Measurements from ENCODE around the gene TRIP13.

Gene TRIP13

GRCh38 chr5:855771-856530 is 36.7 kb upstream of the TRIP13 start:
- Histone ChIP-seq H3K27ac (ENCODE audit: low read depth, low read length, severe bottlenecking) (no peak overlapping the region), H3K9me3 (ENCODE audit: control insufficient read depth, low read length) (no peaks in the 10 kb centered on the region), H3K36me3 (ENCODE audit: control insufficient read depth, insufficient read depth, low read length) (no peaks in the 10 kb centered on the region), H3K4me1 (ENCODE audit: control insufficient read depth, insufficient read depth, low read length, poor library complexity, severe bottlenecking) (peaks cover 2% of the 10 kb centered on the region), H3K4me3 (ENCODE audit: extremely low read depth, insufficient read depth, low read length, poor library complexity, severe bottlenecking) (no peak overlapping the region)
- WGBS, 2 experiments (ENCODE audit: insufficient coverage in 2 of 2) = 85 to 88% methylated on average over 17 to 21 of the region's 21 CpGs

- Histone ChIP-seq H3K4me3 (ENCODE audit: extremely low read depth, insufficient read depth, low read length, poor library complexity, severe bottlenecking) (no peak overlapping the region), H3K27ac (ENCODE audit: low read depth, low read length, severe bottlenecking) (no peak overlapping the region), H3K9me3 (ENCODE audit: control insufficient read depth, low read length) (no peaks in the 10 kb centered on the region), H3K4me1 (ENCODE audit: control insufficient read depth, insufficient read depth, low read length, poor library complexity, severe bottlenecking) (no peaks in the 10 kb centered on the region), H3K36me3 (ENCODE audit: control insufficient read depth, insufficient read depth, low read length) (no peaks in the 10 kb centered on the region)
- WGBS, 2 experiments (ENCODE audit: insufficient coverage in 2 of 2) = 91 to 94% methylated on average over 12 to 16 of the region's 16 CpGs
Measured at GRCh38 chr5:856531-857425, 35.9 kb upstream of the TRIP13 start.

- H3K4me3 ChIP-seq (ENCODE audit: extremely low read depth, insufficient read depth, low read length, poor library complexity, severe bottlenecking) = no peak overlapping the region
- no peaks in the 10 kb centered on the region for H3K4me1 ChIP-seq (ENCODE audit: control insufficient read depth, insufficient read depth, low read length, poor library complexity, severe bottlenecking)
- no peaks in the 10 kb centered on the region for H3K9me3 ChIP-seq (ENCODE audit: control insufficient read depth, low read length)
- no peak overlapping the region for H3K27ac ChIP-seq (ENCODE audit: low read depth, low read length, severe bottlenecking)
- WGBS, 2 experiments (ENCODE audit: insufficient coverage in 2 of 2) = 97% methylated on average over 6 to 9 of the region's 11 CpGs
- H3K36me3 ChIP-seq (ENCODE audit: control insufficient read depth, insufficient read depth, low read length) = peaks cover 16% of the 10 kb centered on the region
Measured at GRCh38 chr5:858726-859125, 34.0 kb upstream of the TRIP13 start.

GRCh38 chr5:859391-859790 is 33.3 kb upstream of the TRIP13 start:
- Histone ChIP-seq H3K36me3 (ENCODE audit: control insufficient read depth, insufficient read depth, low read length) (peaks cover 22% of the 10 kb centered on the region), H3K9me3 (ENCODE audit: control insufficient read depth, low read length) (no peaks in the 10 kb centered on the region), H3K27ac (ENCODE audit: low read depth, low read length, severe bottlenecking) (no peak overlapping the region), H3K4me3 (ENCODE audit: extremely low read depth, insufficient read depth, low read length, poor library complexity, severe bottlenecking) (no peak overlapping the region), H3K4me1 (ENCODE audit: control insufficient read depth, insufficient read depth, low read length, poor library complexity, severe bottlenecking) (no peaks in the 10 kb centered on the region)
- 88 to 90% methylated on average over 15 of the region's 16 CpGs for WGBS, 2 experiments (ENCODE audit: insufficient coverage in 2 of 2)

GRCh38 chr5:859798-860296 is 32.8 kb upstream of the TRIP13 start:
- Histone ChIP-seq H3K36me3 (ENCODE audit: control insufficient read depth, insufficient read depth, low read length) (peaks cover 27% of the 10 kb centered on the region), H3K9me3 (ENCODE audit: control insufficient read depth, low read length) (no peaks in the 10 kb centered on the region), H3K4me3 (ENCODE audit: extremely low read depth, insufficient read depth, low read length, poor library complexity, severe bottlenecking) (no peak overlapping the region), H3K4me1 (ENCODE audit: control insufficient read depth, insufficient read depth, low read length, poor library complexity, severe bottlenecking) (no peaks in the 10 kb centered on the region), H3K27ac (ENCODE audit: low read depth, low read length, severe bottlenecking) (no peak overlapping the region)
- 89 to 94% methylated on average over 16 of the region's 16 CpGs for WGBS, 2 experiments (ENCODE audit: insufficient coverage in 2 of 2)

- WGBS, 2 experiments (ENCODE audit: insufficient coverage in 2 of 2) = 93 to 97% methylated on average over 8 to 10 of the region's 15 CpGs
- Histone ChIP-seq H3K9me3 (ENCODE audit: control insufficient read depth, low read length) (no peaks in the 10 kb centered on the region), H3K27ac (ENCODE audit: low read depth, low read length, severe bottlenecking) (no peak overlapping the region), H3K4me1 (ENCODE audit: control insufficient read depth, insufficient read depth, low read length, poor library complexity, severe bottlenecking) (no peaks in the 10 kb centered on the region), H3K36me3 (ENCODE audit: control insufficient read depth, insufficient read depth, low read length) (peaks cover 35% of the 10 kb centered on the region), H3K4me3 (ENCODE audit: extremely low read depth, insufficient read depth, low read length, poor library complexity, severe bottlenecking) (no peak overlapping the region)
Measured at GRCh38 chr5:860506-861150, 32.1 kb upstream of the TRIP13 start.

- Histone ChIP-seq H3K36me3 (ENCODE audit: control insufficient read depth, insufficient read depth, low read length) (peaks cover 46% of the 10 kb centered on the region), H3K27ac (ENCODE audit: low read depth, low read length, severe bottlenecking) (no peak overlapping the region), H3K4me1 (ENCODE audit: control insufficient read depth, insufficient read depth, low read length, poor library complexity, severe bottlenecking) (no peaks in the 10 kb centered on the region), H3K4me3 (ENCODE audit: extremely low read depth, insufficient read depth, low read length, poor library complexity, severe bottlenecking) (no peak overlapping the region), H3K9me3 (ENCODE audit: control insufficient read depth, low read length) (no peaks in the 10 kb centered on the region)
- 91 to 93% methylated on average over 20 to 22 of the region's 22 CpGs for WGBS, 2 experiments (ENCODE audit: insufficient coverage in 2 of 2)
Measured at GRCh38 chr5:861442-862366, 31.0 kb upstream of the TRIP13 start.

- peaks cover 54% of the 10 kb centered on the region for H3K36me3 ChIP-seq (ENCODE audit: control insufficient read depth, insufficient read depth, low read length)
- 92 to 95% methylated on average over 24 to 25 of the region's 25 CpGs for WGBS, 2 experiments (ENCODE audit: insufficient coverage in 2 of 2)
- H3K4me1 ChIP-seq (ENCODE audit: control insufficient read depth, insufficient read depth, low read length, poor library complexity, severe bottlenecking) = no peaks in the 10 kb centered on the region
- H3K4me3 ChIP-seq (ENCODE audit: extremely low read depth, insufficient read depth, low read length, poor library complexity, severe bottlenecking) = no peak overlapping the region
- H3K9me3 ChIP-seq (ENCODE audit: control insufficient read depth, low read length) = no peaks in the 10 kb centered on the region
- H3K27ac ChIP-seq (ENCODE audit: low read depth, low read length, severe bottlenecking) = no peak overlapping the region
Measured at GRCh38 chr5:862367-863243, 30.1 kb upstream of the TRIP13 start.

- no peak overlapping the region for H3K27ac ChIP-seq (ENCODE audit: low read depth, low read length, severe bottlenecking)
- H3K4me1 ChIP-seq (ENCODE audit: control insufficient read depth, insufficient read depth, low read length, poor library complexity, severe bottlenecking) = no peaks in the 10 kb centered on the region
- WGBS, 2 experiments (ENCODE audit: insufficient coverage in 2 of 2) = 94 to 96% methylated on average over 13 of the region's 16 CpGs
- peaks cover 61% of the 10 kb centered on the region for H3K36me3 ChIP-seq (ENCODE audit: control insufficient read depth, insufficient read depth, low read length)
- H3K4me3 ChIP-seq (ENCODE audit: extremely low read depth, insufficient read depth, low read length, poor library complexity, severe bottlenecking) = no peak overlapping the region
- H3K9me3 ChIP-seq (ENCODE audit: control insufficient read depth, low read length) = no peaks in the 10 kb centered on the region
Measured at GRCh38 chr5:863244-863805, 29.4 kb upstream of the TRIP13 start.
